K562 (cell line): ENCODE measurements around the gene POU2F3. TPM values are rescaled to one million over a fixed set of nuclear protein-coding genes. Genes with fewer than 3 reads are reported as not detected.
A peak's percentile ranks its signal among the peaks of the same experiment; 100 is the strongest.

Source experiments
- DLX4 ChIP-seq: fragments of 250-450 bp; sonication (Bioruptor Pico); IDR thresholded peaks from 2 replicates; pipeline ENCODE4 v1.6.1; 2021; ENCODE audit warnings: mild to moderate bottlenecking
- ETS1 ChIP-seq: conservative IDR thresholded peaks from 2 replicates; pipeline ENCODE4 v1.6.1; 2011; ENCODE audit warnings: low read depth, mild to moderate bottlenecking, low read length; ENCODE audit not compliant: control insufficient read depth
- JUN ChIP-seq, 2 experiments: sonication (generic) in 1 of 2; formaldehyde crosslinking in 1 of 2; IDR thresholded peaks; 2 replicates each; pipeline versions ENCODE4 v1.6.1 to v1.8.0; 2012 to 2022; ENCODE audit warnings: borderline replicate concordance in 2 of 2, mild to moderate bottlenecking in 2 of 2, improper control_type of control experiment in 1 of 2, low read depth in 1 of 2, low read length in 1 of 2, missing genetic modification reagents in 1 of 2
- MCM7 ChIP-seq, 2 experiments: fragments of 450-650 bp; IDR thresholded peaks; 2 replicates each; pipeline ENCODE4 v1.6.1; 2016 to 2018
- NR2F6 ChIP-seq: fragments of 450-650 bp; formaldehyde crosslinking; IDR thresholded peaks from 2 replicates; pipeline ENCODE4 v1.4.0; 2020; ENCODE audit warnings: mild to moderate bottlenecking
- RBM39 ChIP-seq: fragments of 200-400 bp; formaldehyde crosslinking; optimal IDR thresholded peaks from 2 replicates; pipeline ENCODE3; 2018; ENCODE audit warnings: low read depth, low read length
- RCOR1 ChIP-seq, 2 experiments: IDR thresholded peaks; 2 replicates each; pipeline ENCODE4 v1.6.1; 2012; ENCODE audit warnings: low read depth in 2 of 2, low read length in 2 of 2, borderline replicate concordance in 1 of 2, improper control_type of control experiment in 1 of 2
- SMARCA5 ChIP-seq: fragments of 450-650 bp; IDR thresholded peaks from 2 replicates; pipeline ENCODE4 v1.6.1; 2016
- TCF7L2 ChIP-seq: fragments of 150-350 bp; IDR thresholded peaks from 2 replicates; pipeline ENCODE4 v1.6.1; 2016; ENCODE audit warnings: low read depth, mild to moderate bottlenecking, low read length, moderate library complexity
- TFAM ChIP-seq: fragments of 250-450 bp; sonication (Bioruptor Pico); conservative IDR thresholded peaks from 2 replicates; pipeline ENCODE4 v1.5.0; 2021; ENCODE audit warnings: mild to moderate bottlenecking, moderate library complexity
- THAP7 ChIP-seq: fragments of 250-450 bp; sonication (Bioruptor Pico); IDR thresholded peaks from 2 replicates; pipeline ENCODE4 v1.5.0; 2021
- ZBTB12 ChIP-seq: fragments of 250-450 bp; sonication (Bioruptor Pico); IDR thresholded peaks from 2 replicates; pipeline ENCODE4 v1.4.0; 2020
- ZBTB7A ChIP-seq: IDR thresholded peaks from 2 replicates; pipeline ENCODE4 v1.6.1; 2011; ENCODE audit warnings: low read depth, mild to moderate bottlenecking, low read length, moderate library complexity, borderline replicate concordance; ENCODE audit not compliant: control insufficient read depth
- ZFPM2 ChIP-seq: fragments of 250-450 bp; sonication (Bioruptor Pico); IDR thresholded peaks from 2 replicates; pipeline ENCODE4 v1.5.1; 2022; ENCODE audit warnings: mild to moderate bottlenecking
- ZNF24 ChIP-seq: fragments of 450-650 bp; IDR thresholded peaks from 2 replicates; pipeline ENCODE4 v1.6.1; 2016
- ZNF263 ChIP-seq: sonication (generic); formaldehyde crosslinking; IDR thresholded peaks from 2 replicates; pipeline ENCODE4 v1.8.0; 2022; ENCODE audit warnings: mild to moderate bottlenecking, missing genetic modification reagents, borderline replicate concordance
- ZNF830 ChIP-seq: fragments of 250-450 bp; sonication (Bioruptor Pico); IDR thresholded peaks from 2 replicates; pipeline ENCODE4 v1.5.0; 2021; ENCODE audit warnings: mild to moderate bottlenecking
- polyA plus RNA-seq, 8 experiments: library from polyadenylated mRNA; depleted of rRNA in 4 of 8; stranded (reverse) in 5 of 8; unstranded in 3 of 8; fragments of >200 nt; fragmentation: Nextera tagmentation in 2 of 8; fragmentation: Illumina TruSeq in 1 of 8; extraction: Ambion mirVana in 2 of 8; extraction: Trizol in 1 of 8; gene quantifications; 2 replicates each; pipeline versions ENCODE4 v1.2.1 to v1.2.3, GENCODE V29; 2011 to 2014; ENCODE audit warnings: inconsistent platforms in 1 of 8, missing spikeins in 1 of 8
- total RNA-seq, 7 experiments: library from RNA; depleted of rRNA in 6 of 7; stranded (reverse); fragments of >200 nt in 6 of 7; fragmentation: Illumina TruSeq in 2 of 7; extraction: Trizol in 2 of 7; gene quantifications; 2 replicates each; pipeline versions ENCODE4 v1.2.1 to v1.2.3, GENCODE V29; 2011 to 2021; ENCODE audit warnings: low replicate concordance in 1 of 7

Gene POU2F3
- total and polyA plus RNA-seq, 9 of the 15 experiments (the other 6 are each of a cell fraction or from before 2014, with no cell fraction given): not detected

GRCh38 chr11:120205596-120206161 is 34.3 kb upstream of the POU2F3 start (continued):
- no peak for TF ChIP-seq ZBTB12 (CRISPR knock-in tag)
- TF ChIP-seq TFAM (CRISPR knock-in tag): no peak
- no peak for TF ChIP-seq ZFPM2
- no peak for TF ChIP-seq NR2F6
- TF ChIP-seq ZBTB7A: no peak
- peak; percentile 69 for TF ChIP-seq JUN (IDR thresholded peaks at IDR 0.05; ENCODE audit: borderline replicate concordance, low read depth, low read length)
- no peak for TF ChIP-seq JUN (CRISPR knock-in tag; IDR thresholded peaks at IDR 0.05; ENCODE audit: borderline replicate concordance)
- peak; percentile 82 for TF ChIP-seq ZNF24
- TF ChIP-seq ZNF263 (CRISPR knock-in tag): no peak
- no peak for TF ChIP-seq DLX4
- TF ChIP-seq ETS1: no peak
- TF ChIP-seq RCOR1 (IDR thresholded peaks at IDR 0.05; ENCODE audit: borderline replicate concordance in 1 of 2, low read depth in 2 of 2, low read length in 2 of 2): no peak
- no peak for TF ChIP-seq THAP7
- no peak for TF ChIP-seq TCF7L2
- no peak for TF ChIP-seq ZNF830 (CRISPR knock-in tag)
- no peak for TF ChIP-seq RBM39
- TF ChIP-seq SMARCA5: no peak
- no peak for TF ChIP-seq MCM7 (IDR thresholded peaks at IDR 0.05)
